Hematopoietic multipotent progenitor cell treated with erythropoietin and hydrocortisone succinate and interleukin-3 and kit ligand, for 8 days (in vitro differentiated cells): Measurements from ENCODE around the gene MUC20.
"Not testable (repeated sequence)": the region's sequence is repeated elsewhere in the genome, so short reads cannot be mapped to it uniquely, and the experiment has no call there.

ENCODE experiments used
- DNase-seq: peaks from one replicate; pipeline ENCODE4 v3.0.0-alpha.2; 2015

The MUC20 gene

GRCh38 chr3:195729476-195730251, 8.9 kb downstream of the MUC20 start:
- DNase-seq: no peak

GRCh38 chr3:195731356-195731905, 10.7 kb downstream of the MUC20 start:
- no peak for DNase-seq

- no peak for DNase-seq
These were observed 12.2 kb downstream of the MUC20 start for GRCh38 chr3:195732940-195733339.

- DNase-seq: no peak
These were observed 14.4 kb downstream of the MUC20 start for GRCh38 chr3:195735036-195735695.

- no peak for DNase-seq
These were observed 16.2 kb downstream of the MUC20 start for GRCh38 chr3:195736866-195737490.

- DNase-seq: not testable (repeated sequence)
These were observed 17.0 kb downstream of the MUC20 start for GRCh38 chr3:195737782-195738181.

- no peak for DNase-seq
These were observed 17.7 kb downstream of the MUC20 start for GRCh38 chr3:195738274-195739044.

- no peak for DNase-seq
These were observed 18.9 kb downstream of the MUC20 start for GRCh38 chr3:195739561-195740111.

- no peak for DNase-seq
These were observed 23.7 kb downstream of the MUC20 start for GRCh38 chr3:195744437-195744836.

GRCh38 chr3:195746346-195746745, 25.6 kb downstream of the MUC20 start:
- DNase-seq: no peak

- DNase-seq: no peak
These were observed 26.0 kb downstream of the MUC20 start for GRCh38 chr3:195746751-195747150.

- no peak for DNase-seq
These were observed 27.9 kb downstream of the MUC20 start for GRCh38 chr3:195748661-195749060.

- DNase-seq: not testable (repeated sequence)
These were observed 28.3 kb downstream of the MUC20 start for GRCh38 chr3:195749101-195749500.

GRCh38 chr3:195750797-195751520, 30.2 kb downstream of the MUC20 start:
- DNase-seq: no peak

GRCh38 chr3:195751560-195751959, 30.8 kb downstream of the MUC20 start:
- no peak for DNase-seq

- no peak for DNase-seq
These were observed 31.3 kb downstream of the MUC20 start for GRCh38 chr3:195752066-195752465.

- no peak for DNase-seq
These were observed 32.0 kb downstream of the MUC20 start for GRCh38 chr3:195752546-195753331.

GRCh38 chr3:195753581-195753980, 32.8 kb downstream of the MUC20 start:
- DNase-seq: no peak

- no peak for DNase-seq
These were observed 33.4 kb downstream of the MUC20 start for GRCh38 chr3:195754141-195754540.

- DNase-seq: no peak
These were observed 34.1 kb downstream of the MUC20 start for GRCh38 chr3:195754906-195755305.

- DNase-seq: no peak
These were observed 34.6 kb downstream of the MUC20 start for GRCh38 chr3:195755391-195755790.
